ENCODE data around the gene NXPH4. TPM values are rescaled to one million over a fixed set of nuclear protein-coding genes. Genes with fewer than 3 reads are reported as not detected.
A peak's percentile ranks its signal among the peaks of the same experiment; 100 is the strongest.

The NXPH4 gene
- total and polyA plus RNA-seq, 10 of the 15 experiments (the other 5 are each of a cell fraction or from before 2014, with no cell fraction given): 0.03 to 0.26 TPM; not detected in 8

DNA sequence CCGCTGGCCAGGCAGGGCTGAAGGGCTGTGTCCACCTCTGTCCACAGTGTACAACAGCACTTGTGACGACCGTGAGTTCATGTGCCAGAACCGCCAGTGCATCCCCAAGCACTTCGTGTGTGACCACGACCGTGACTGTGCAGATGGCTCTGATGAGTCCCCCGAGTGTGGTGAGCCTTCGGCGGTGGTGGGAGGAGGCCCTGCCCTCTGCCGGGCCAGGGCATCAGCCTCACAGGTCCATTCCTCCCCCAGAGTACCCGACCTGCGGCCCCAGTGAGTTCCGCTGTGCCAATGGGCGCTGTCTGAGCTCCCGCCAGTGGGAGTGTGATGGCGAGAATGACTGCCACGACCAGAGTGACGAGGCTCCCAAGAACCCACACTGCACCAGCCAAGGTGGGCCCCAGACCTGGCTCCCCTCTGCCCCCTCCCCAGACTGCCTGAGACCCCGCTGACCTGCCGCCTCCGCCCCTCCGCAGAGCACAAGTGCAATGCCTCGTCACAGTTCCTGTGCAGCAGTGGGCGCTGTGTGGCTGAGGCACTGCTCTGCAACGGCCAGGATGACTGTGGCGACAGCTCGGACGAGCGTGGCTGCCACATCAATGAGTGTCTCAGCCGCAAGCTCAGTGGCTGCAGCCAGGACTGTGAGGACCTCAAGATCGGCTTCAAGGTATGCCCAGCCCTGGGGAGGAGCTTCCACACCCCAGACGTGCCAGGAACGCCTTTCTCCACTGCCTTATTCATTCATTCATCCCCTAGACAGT is 20.8 kb upstream of the NXPH4 start:
- Histone ChIP-seq H3K79me2 (ENCODE audit: control insufficient read depth, insufficient read depth, low read length) (no peaks in the 10 kb centered on the region), H3K27me3 (replicated peaks in 1 of 2; ENCODE audit: control insufficient read depth in 2 of 2, insufficient read depth in 2 of 2, low read length in 1 of 2) (no peaks in the 10 kb centered on the region), H3K27ac (ENCODE audit: control insufficient read depth, insufficient read depth) (no peak overlapping the region), H3K4me3 (no peak overlapping the region), H4K20me1 (ENCODE audit: control insufficient read depth, insufficient read depth) (no peaks in the 10 kb centered on the region), H3K4me1 (ENCODE audit: control insufficient read depth, insufficient read depth, low read length) (no peaks in the 10 kb centered on the region), H3K9ac (ENCODE audit: control insufficient read depth, insufficient read depth, low read length) (no peak overlapping the region), H3K4me2 (ENCODE audit: control insufficient read depth, insufficient read depth) (no peak overlapping the region), H2AFZ (ENCODE audit: control insufficient read depth, low read depth, low read length) (no peak overlapping the region), H3K9me3 (replicated peaks; ENCODE audit: control insufficient read depth, insufficient read depth, low read length) (no peaks in the 10 kb centered on the region), H3K36me3 (ENCODE audit: control insufficient read depth in 2 of 2, insufficient read depth in 2 of 2, low read length in 1 of 2) (no peaks in the 10 kb centered on the region; a peak in 1 of 4 replicates)
- ChIA-PET POLR2A (no interaction called here), SMC1A (ENCODE audit: uncharacterized antibody, unreplicated experiment) (no interaction called here), RAD21 (ENCODE audit: unreplicated experiment) (no interaction called here), CTCF (interaction anchor here (1.1 to 1.5 kb wide), 2 partner anchors 10 to 12 kb away, joined by 3 to 4 read pairs; no protein-coding TSS in a partner anchor)
- no peak for FAIRE-seq
- ATAC-seq: peak; percentile 62
- no peak for DNase-seq (ENCODE audit: low read depth, low spot score)
- intact Hi-C loops (cut with micrococcal nuclease; ENCODE audit: unreplicated experiment) (no loop called here), in situ Hi-C loops (cut with MboI) (no loop called here)
- no TSS peak for BruUV-seq (replicated peaks)
- 25% methylated on average over 32 of the region's 34 CpGs for WGBS (ENCODE audit: insufficient coverage, insufficient replicate concordance, low lambda C conversion rate, missing lambda C conversion rate)
- TF ChIP-seq KDM1A (IDR thresholded peaks at IDR 0.05; ENCODE audit: borderline replicate concordance) (no peak), IRF4 (IDR thresholded peaks at IDR 0.05; ENCODE audit: low read depth, low read length) (no peak), MXI1 (IDR thresholded peaks at IDR 0.05; ENCODE audit: low read depth, low read length) (no peak), CEBPB (IDR thresholded peaks at IDR 0.05; ENCODE audit: borderline replicate concordance in 1 of 2, low read depth in 2 of 2, low read length in 2 of 2) (no peak), TAF1 (IDR thresholded peaks at IDR 0.05; ENCODE audit: borderline replicate concordance, low read depth, low read length) (no peak), MYC (IDR thresholded peaks at IDR 0.05; ENCODE audit: insufficient read depth, insufficient read length, insufficient replicate concordance, low read length, severe bottlenecking) (no peak), RCOR1 (conservative IDR thresholded peaks at IDR 0.05; ENCODE audit: low read depth, low read length) (no peak), ZZZ3 (IDR thresholded peaks at IDR 0.05; ENCODE audit: control insufficient read depth, insufficient read length, low read depth) (no peak), CBFB (IDR thresholded peaks at IDR 0.05; ENCODE audit: low read depth) (no peak), PAX5 (IDR thresholded peaks at IDR 0.05; ENCODE audit: borderline replicate concordance, low read depth, low read length) (no peak), CBX5 (IDR thresholded peaks at IDR 0.05; ENCODE audit: low read depth) (no peak), GABPA (IDR thresholded peaks at IDR 0.05; ENCODE audit: low read depth) (no peak), STAT3 (IDR thresholded peaks at IDR 0.05; ENCODE audit: low read depth, low read length) (no peak)
- TF ChIP-seq, protein P1, sequence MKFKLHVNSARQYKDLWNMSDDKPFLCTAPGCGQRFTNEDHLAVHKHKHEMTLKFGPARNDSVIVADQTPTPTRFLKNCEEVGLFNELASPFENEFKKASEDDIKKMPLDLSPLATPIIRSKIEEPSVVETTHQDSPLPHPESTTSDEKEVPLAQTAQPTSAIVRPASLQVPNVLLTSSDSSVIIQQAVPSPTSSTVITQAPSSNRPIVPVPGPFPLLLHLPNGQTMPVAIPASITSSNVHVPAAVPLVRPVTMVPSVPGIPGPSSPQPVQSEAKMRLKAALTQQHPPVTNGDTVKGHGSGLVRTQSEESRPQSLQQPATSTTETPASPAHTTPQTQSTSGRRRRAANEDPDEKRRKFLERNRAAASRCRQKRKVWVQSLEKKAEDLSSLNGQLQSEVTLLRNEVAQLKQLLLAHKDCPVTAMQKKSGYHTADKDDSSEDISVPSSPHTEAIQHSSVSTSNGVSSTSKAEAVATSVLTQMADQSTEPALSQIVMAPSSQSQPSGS (IDR thresholded peaks at IDR 0.05; ENCODE audit: low read length): no peak
- TF ChIP-seq, protein P2, sequence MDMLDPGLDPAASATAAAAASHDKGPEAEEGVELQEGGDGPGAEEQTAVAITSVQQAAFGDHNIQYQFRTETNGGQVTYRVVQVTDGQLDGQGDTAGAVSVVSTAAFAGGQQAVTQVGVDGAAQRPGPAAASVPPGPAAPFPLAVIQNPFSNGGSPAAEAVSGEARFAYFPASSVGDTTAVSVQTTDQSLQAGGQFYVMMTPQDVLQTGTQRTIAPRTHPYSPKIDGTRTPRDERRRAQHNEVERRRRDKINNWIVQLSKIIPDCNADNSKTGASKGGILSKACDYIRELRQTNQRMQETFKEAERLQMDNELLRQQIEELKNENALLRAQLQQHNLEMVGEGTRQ (IDR thresholded peaks at IDR 0.05; ENCODE audit: borderline replicate concordance, low read depth, low read length): no peak
- TF ChIP-seq, protein P3, sequence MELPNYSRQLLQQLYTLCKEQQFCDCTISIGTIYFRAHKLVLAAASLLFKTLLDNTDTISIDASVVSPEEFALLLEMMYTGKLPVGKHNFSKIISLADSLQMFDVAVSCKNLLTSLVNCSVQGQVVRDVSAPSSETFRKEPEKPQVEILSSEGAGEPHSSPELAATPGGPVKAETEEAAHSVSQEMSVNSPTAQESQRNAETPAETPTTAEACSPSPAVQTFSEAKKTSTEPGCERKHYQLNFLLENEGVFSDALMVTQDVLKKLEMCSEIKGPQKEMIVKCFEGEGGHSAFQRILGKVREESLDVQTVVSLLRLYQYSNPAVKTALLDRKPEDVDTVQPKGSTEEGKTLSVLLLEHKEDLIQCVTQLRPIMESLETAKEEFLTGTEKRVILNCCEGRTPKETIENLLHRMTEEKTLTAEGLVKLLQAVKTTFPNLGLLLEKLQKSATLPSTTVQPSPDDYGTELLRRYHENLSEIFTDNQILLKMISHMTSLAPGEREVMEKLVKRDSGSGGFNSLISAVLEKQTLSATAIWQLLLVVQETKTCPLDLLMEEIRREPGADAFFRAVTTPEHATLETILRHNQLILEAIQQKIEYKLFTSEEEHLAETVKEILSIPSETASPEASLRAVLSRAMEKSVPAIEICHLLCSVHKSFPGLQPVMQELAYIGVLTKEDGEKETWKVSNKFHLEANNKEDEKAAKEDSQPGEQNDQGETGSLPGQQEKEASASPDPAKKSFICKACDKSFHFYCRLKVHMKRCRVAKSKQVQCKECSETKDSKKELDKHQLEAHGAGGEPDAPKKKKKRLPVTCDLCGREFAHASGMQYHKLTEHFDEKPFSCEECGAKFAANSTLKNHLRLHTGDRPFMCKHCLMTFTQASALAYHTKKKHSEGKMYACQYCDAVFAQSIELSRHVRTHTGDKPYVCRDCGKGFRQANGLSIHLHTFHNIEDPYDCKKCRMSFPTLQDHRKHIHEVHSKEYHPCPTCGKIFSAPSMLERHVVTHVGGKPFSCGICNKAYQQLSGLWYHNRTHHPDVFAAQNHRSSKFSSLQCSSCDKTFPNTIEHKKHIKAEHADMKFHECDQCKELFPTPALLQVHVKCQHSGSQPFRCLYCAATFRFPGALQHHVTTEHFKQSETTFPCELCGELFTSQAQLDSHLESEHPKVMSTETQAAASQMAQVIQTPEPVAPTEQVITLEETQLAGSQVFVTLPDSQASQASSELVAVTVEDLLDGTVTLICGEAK (IDR thresholded peaks at IDR 0.05; ENCODE audit: borderline replicate concordance): no peak
